GM23248 (cell line): Measurements from ENCODE around the gene TNRC6C.

ENCODE experiments used
- EZH2 ChIP-seq: fragments of 200-600 bp; sonication (generic); IDR thresholded peaks from 2 replicates; pipeline ENCODE4 v1.6.1; 2018; ENCODE audit warnings: antibody characterized with exemption, mild to moderate bottlenecking; ENCODE audit not compliant: insufficient read depth, poor library complexity, severe bottlenecking
- EZH2phosphoT487 ChIP-seq: fragments of 200-600 bp; sonication (generic); IDR thresholded peaks from 2 replicates; pipeline ENCODE4 v1.6.1; 2018; ENCODE audit warnings: antibody characterized with exemption, moderate library complexity, mild to moderate bottlenecking, low read depth; ENCODE audit not compliant: insufficient read depth

DNA sequence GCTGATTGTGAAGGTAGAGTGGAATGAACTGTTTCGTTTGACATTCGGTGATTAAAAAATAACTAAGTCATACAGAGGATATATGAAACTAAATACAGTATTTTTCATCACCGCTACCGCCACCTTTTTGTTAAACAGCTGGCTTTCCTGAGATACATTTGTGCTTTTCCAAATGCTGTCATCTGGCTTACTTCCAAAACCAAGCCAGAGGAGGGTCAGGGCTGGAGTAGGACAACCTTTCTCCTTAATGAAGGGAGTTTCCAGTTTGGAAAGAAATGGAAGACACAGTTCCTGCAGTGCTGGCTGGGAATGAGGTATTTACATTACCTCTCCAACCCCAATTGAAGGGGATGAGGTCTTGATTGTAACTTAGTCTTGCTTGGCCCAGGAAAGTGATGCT is 3.2 kb downstream of the TNRC6C start:
- no peak for TF ChIP-seq EZH2
- no peak for TF ChIP-seq EZH2phosphoT487
